ENCODE data around the gene AKAP7. TPM values are rescaled to one million over a fixed set of nuclear protein-coding genes. Genes with fewer than 3 reads are reported as not detected.

Gene AKAP7
- polyA plus RNA-seq, 1 donor from 2014 or later: 2.8 TPM

GRCh38 chr6:131205481-131206244 lies 70.4 kb downstream of the AKAP7 start:
- Mint-ChIP-seq H3K27ac (no peak overlapping the region), H3K9me3 (no peaks in the 10 kb centered on the region), H3K4me1 (peaks cover 0 to 8% (median 3%) of the 10 kb centered on the region in 3 donors), H3K36me3 (peaks cover 2% of the 10 kb centered on the region), H3K27me3 (no peaks in the 10 kb centered on the region), H3K4me3 (no peak overlapping the region)

- Mint-ChIP-seq H3K4me3 (no peak overlapping the region), H3K27ac (no peak overlapping the region), H3K9me3 (no peaks in the 10 kb centered on the region), H3K27me3 (no peaks in the 10 kb centered on the region), H3K36me3 (peaks cover 2% of the 10 kb centered on the region), H3K4me1 (peaks cover 0 to 8% (median 3%) of the 10 kb centered on the region in 3 donors)
These were observed 71.4 kb downstream of the AKAP7 start for GRCh38 chr6:131206463-131207251.

GRCh38 chr6:131208787-131209186 lies 73.5 kb downstream of the AKAP7 start:
- Mint-ChIP-seq H3K27me3 (no peaks in the 10 kb centered on the region), H3K27ac (no peak overlapping the region), H3K36me3 (peaks cover 2% of the 10 kb centered on the region), H3K4me3 (no peak overlapping the region), H3K9me3 (no peaks in the 10 kb centered on the region), H3K4me1 (peaks cover 1 to 8% (median 5%) of the 10 kb centered on the region in 3 donors)

- no peak overlapping the region for H3K27ac Mint-ChIP-seq
- H3K27me3 Mint-ChIP-seq: no peaks in the 10 kb centered on the region
- H3K9me3 Mint-ChIP-seq: no peaks in the 10 kb centered on the region
- H3K4me3 Mint-ChIP-seq: no peak overlapping the region
- H3K4me1 Mint-ChIP-seq: peaks cover 1 to 8% (median 6%) of the 10 kb centered on the region in 3 donors
- peaks cover 2% of the 10 kb centered on the region for H3K36me3 Mint-ChIP-seq
These were observed 75.2 kb downstream of the AKAP7 start for GRCh38 chr6:131210469-131210868.

GRCh38 chr6:131212024-131212423 lies 76.8 kb downstream of the AKAP7 start:
- no peaks in the 10 kb centered on the region for H3K27me3 Mint-ChIP-seq
- H3K36me3 Mint-ChIP-seq: peaks cover 2% of the 10 kb centered on the region
- peaks cover 0 to 3% (median 1%) of the 10 kb centered on the region in 3 donors for H3K4me1 Mint-ChIP-seq
- no peaks in the 10 kb centered on the region for H3K9me3 Mint-ChIP-seq
- H3K4me3 Mint-ChIP-seq: no peak overlapping the region
- no peak overlapping the region for H3K27ac Mint-ChIP-seq

- no peak overlapping the region for H3K27ac Mint-ChIP-seq
- H3K36me3 Mint-ChIP-seq: peaks cover 2% of the 10 kb centered on the region
- H3K9me3 Mint-ChIP-seq: no peaks in the 10 kb centered on the region
- H3K4me3 Mint-ChIP-seq: no peak overlapping the region
- no peaks in the 10 kb centered on the region for H3K27me3 Mint-ChIP-seq
- peaks cover 0 to 3% (median 1%) of the 10 kb centered on the region in 3 donors for H3K4me1 Mint-ChIP-seq
These were observed 77.6 kb downstream of the AKAP7 start for GRCh38 chr6:131212913-131213312.

DNA sequence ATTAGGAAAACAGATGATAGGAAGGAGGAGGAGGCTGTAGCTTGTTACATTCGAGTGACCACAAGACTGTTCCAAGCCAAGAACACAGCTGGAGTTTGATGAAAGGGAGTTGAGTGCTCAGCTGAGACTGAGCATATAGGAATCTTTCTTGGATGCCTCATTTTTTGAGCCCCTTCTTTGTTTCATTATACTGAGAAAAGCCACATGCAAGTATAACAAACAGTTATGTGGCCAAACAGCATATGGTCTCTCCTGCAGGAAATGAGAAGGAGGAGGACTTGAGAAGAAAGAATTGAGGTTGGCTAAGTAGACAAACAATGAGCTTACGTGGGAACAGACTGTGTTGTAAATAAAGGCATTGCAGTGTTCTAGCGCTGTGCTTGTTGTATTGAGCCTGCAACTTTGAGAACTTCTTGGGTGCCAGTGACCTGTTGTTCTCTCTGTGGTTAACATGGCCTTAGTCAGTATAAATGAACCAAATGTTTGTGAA lies 78.3 kb downstream of the AKAP7 start:
- H3K27ac Mint-ChIP-seq: no peak overlapping the region
- no peak overlapping the region for H3K4me3 Mint-ChIP-seq
- H3K9me3 Mint-ChIP-seq: no peaks in the 10 kb centered on the region
- no peaks in the 10 kb centered on the region for H3K27me3 Mint-ChIP-seq
- peaks cover 0 to 3% (median 1%) of the 10 kb centered on the region in 3 donors for H3K4me1 Mint-ChIP-seq
- H3K36me3 Mint-ChIP-seq: peaks cover 2% of the 10 kb centered on the region

GRCh38 chr6:131215219-131215618 lies 80.0 kb downstream of the AKAP7 start:
- no peak overlapping the region for H3K27ac Mint-ChIP-seq
- no peaks in the 10 kb centered on the region for H3K27me3 Mint-ChIP-seq
- no peak overlapping the region for H3K4me3 Mint-ChIP-seq
- H3K36me3 Mint-ChIP-seq: peaks cover 4% of the 10 kb centered on the region
- no peaks in the 10 kb centered on the region for H3K9me3 Mint-ChIP-seq
- H3K4me1 Mint-ChIP-seq: peaks cover 0 to 3% (median 1%) of the 10 kb centered on the region in 3 donors

- no peaks in the 10 kb centered on the region for H3K9me3 Mint-ChIP-seq
- H3K4me3 Mint-ChIP-seq: peak overlapping the region in 1 of 4 donors; percentile 13
- no peak overlapping the region for H3K27ac Mint-ChIP-seq
- peaks cover 4% of the 10 kb centered on the region for H3K36me3 Mint-ChIP-seq
- peaks cover 0 to 3% (median 1%) of the 10 kb centered on the region in 3 donors for H3K4me1 Mint-ChIP-seq
- H3K27me3 Mint-ChIP-seq: no peaks in the 10 kb centered on the region
These were observed 81.0 kb downstream of the AKAP7 start for GRCh38 chr6:131216246-131216645.

DNA sequence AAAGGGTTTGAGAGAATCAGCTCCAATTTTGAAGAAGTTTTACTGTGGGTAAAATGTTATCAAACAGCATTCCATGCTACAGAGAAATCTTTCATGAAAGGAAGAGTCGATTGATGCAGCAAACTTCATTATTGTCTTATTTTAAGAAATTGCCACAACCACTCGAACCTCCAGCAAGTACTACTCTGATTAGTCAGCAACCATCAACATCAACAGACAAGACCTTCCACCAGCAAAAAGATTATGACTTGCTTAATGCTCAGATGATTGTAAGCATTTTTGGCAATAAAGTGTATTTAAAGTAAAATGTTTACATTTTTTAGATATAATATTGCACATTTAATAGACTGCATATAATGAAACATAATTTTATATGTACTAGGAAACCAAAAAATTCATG lies 87.5 kb downstream of the AKAP7 start:
- Mint-ChIP-seq H3K4me3 (no peak overlapping the region), H3K27me3 (no peaks in the 10 kb centered on the region), H3K9me3 (no peaks in the 10 kb centered on the region), H3K4me1 (peaks cover 0 to 1% (median 0%) of the 10 kb centered on the region in 3 donors), H3K36me3 (peaks cover 5% of the 10 kb centered on the region), H3K27ac (no peak overlapping the region)

- no peaks in the 10 kb centered on the region for H3K9me3 Mint-ChIP-seq
- peaks cover 0 to 1% (median 0%) of the 10 kb centered on the region in 3 donors for H3K4me1 Mint-ChIP-seq
- peaks cover 5% of the 10 kb centered on the region for H3K36me3 Mint-ChIP-seq
- no peak overlapping the region for H3K4me3 Mint-ChIP-seq
- H3K27ac Mint-ChIP-seq: no peak overlapping the region
- H3K27me3 Mint-ChIP-seq: no peaks in the 10 kb centered on the region
These were observed 88.1 kb downstream of the AKAP7 start for GRCh38 chr6:131223416-131223815.

DNA sequence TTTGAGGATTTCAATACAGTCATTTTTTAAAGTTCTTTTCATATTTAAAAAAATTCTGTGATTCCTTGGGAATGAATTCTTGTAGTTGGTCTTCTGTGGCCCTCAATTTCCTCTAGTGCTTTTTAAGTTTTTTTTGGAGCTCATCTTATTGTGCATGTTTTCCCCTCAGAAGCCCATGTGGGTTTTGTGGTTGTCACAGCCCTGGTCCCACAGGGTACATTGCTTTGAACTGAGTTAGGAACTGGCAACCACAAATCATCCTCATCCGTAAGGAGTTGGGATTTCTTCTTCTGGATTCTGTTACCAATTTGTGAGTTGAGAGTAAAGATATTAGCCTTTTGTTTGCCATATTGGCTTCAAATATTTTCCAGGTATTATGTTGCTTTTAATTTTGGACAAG lies 89.9 kb downstream of the AKAP7 start:
- peaks cover 0 to 3% (median 0%) of the 10 kb centered on the region in 3 donors for H3K9me3 Mint-ChIP-seq
- H3K27ac Mint-ChIP-seq: no peak overlapping the region
- peaks cover 0 to 1% (median 0%) of the 10 kb centered on the region in 3 donors for H3K4me1 Mint-ChIP-seq
- H3K4me3 Mint-ChIP-seq: no peak overlapping the region
- peaks cover 3% of the 10 kb centered on the region for H3K36me3 Mint-ChIP-seq
- no peaks in the 10 kb centered on the region for H3K27me3 Mint-ChIP-seq

DNA sequence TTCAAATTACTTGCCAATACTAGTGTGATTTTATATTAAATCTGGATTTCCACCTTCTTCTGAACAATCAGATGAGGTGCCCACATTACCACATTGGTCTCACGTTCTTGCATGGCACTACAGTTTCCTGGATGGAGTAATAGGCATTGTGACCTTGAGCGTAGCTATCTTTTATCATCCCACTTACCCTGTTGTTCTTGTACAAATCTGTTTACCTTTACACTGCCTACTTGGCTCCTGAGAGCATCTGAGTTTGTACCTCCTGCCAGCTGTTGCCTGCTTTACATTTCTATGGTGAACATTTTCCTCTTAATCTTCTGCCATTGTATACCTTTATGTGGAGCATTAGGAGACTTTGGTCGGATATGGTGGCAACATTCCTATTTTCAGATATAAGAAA lies 90.7 kb downstream of the AKAP7 start:
- peaks cover 0 to 1% (median 0%) of the 10 kb centered on the region in 3 donors for H3K4me1 Mint-ChIP-seq
- no peak overlapping the region for H3K4me3 Mint-ChIP-seq
- H3K27me3 Mint-ChIP-seq: no peaks in the 10 kb centered on the region
- no peak overlapping the region for H3K27ac Mint-ChIP-seq
- H3K9me3 Mint-ChIP-seq: peaks cover 0 to 3% (median 0%) of the 10 kb centered on the region in 3 donors
- peaks cover 2% of the 10 kb centered on the region for H3K36me3 Mint-ChIP-seq

DNA sequence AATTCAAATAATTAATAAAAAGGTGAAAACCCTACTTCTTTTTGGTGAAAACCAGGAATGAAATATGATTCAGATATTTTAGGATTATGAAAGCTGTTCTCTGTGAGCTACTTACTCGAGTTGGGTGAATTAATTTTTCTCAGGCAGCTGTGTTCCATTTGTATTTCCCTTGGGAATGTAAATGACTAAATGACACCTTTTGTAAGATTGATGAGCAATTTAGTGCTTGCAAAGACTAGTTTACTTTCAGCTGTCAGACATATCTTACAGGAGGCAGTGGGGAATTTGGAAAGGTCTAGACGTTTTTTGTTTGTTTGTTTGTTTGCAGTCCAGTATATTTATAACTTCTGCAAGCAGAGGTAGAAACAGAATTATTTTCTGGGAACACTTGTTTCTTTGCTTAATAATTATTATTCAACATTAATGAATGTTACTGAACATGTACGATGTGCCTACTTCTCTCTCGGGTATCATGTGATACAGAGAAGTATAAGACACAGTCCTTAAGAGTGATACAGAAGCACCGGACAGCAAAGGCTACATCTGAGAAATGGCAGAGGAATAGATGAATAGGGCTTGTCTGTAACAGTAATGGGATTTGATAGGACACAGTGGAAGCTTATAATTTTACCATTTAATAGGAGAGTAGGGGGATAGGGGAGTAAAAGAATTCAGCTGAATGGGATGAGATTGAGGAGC lies 91.3 kb downstream of the AKAP7 start:
- H3K36me3 Mint-ChIP-seq: peaks cover 2% of the 10 kb centered on the region
- no peak overlapping the region for H3K27ac Mint-ChIP-seq
- peaks cover 0 to 1% (median 0%) of the 10 kb centered on the region in 3 donors for H3K4me1 Mint-ChIP-seq
- peaks cover 0 to 3% (median 0%) of the 10 kb centered on the region in 3 donors for H3K9me3 Mint-ChIP-seq
- H3K27me3 Mint-ChIP-seq: no peaks in the 10 kb centered on the region
- no peak overlapping the region for H3K4me3 Mint-ChIP-seq

- H3K27me3 Mint-ChIP-seq: no peaks in the 10 kb centered on the region
- H3K4me1 Mint-ChIP-seq: peaks cover 0 to 1% (median 0%) of the 10 kb centered on the region in 3 donors
- H3K27ac Mint-ChIP-seq: no peak overlapping the region
- peaks cover 2% of the 10 kb centered on the region for H3K36me3 Mint-ChIP-seq
- H3K4me3 Mint-ChIP-seq: no peak overlapping the region
- H3K9me3 Mint-ChIP-seq: peaks cover 0 to 3% (median 0%) of the 10 kb centered on the region in 3 donors
These were observed 91.9 kb downstream of the AKAP7 start for GRCh38 chr6:131227158-131227543.

All from IgD-negative memory B cell (primary cell).